K562 (cell line): Measurements from ENCODE around the gene TRAPPC12. TPM values are rescaled to one million over a fixed set of nuclear protein-coding genes. Genes with fewer than 3 reads are reported as not detected.

Experiments used
- ATAC-seq: fragments of 200-7000 bp; cut with Tn5 transposase; 3 replicates; pipeline ENCODE4 v1.9.1; 2020; ENCODE audit warnings: moderate library complexity
- BruUV-seq: library from RNA; stranded (reverse); fragments of 400-500 nt; replicated peaks from 2 replicates; lab custom pipeline; 2021; lab: Mats Ljungman, UMichigan
- CTCF ChIA-PET: fragments of 300-600 bp; formaldehyde crosslinking; extraction: SDS; loops from one replicate; lab custom pipeline; 2021; ENCODE audit warnings: low intra/inter-chr PET ratio; lab: Yijun Ruan, JAX
- POLR2A ChIA-PET: fragments of 300-600, 350-650 bp; sonication (Branson Sonifier 250); formaldehyde crosslinking; extraction: SDS; loops from one replicate; lab custom pipeline; 2021; ENCODE audit warnings: antibody characterized with exemption, inconsistent platforms; lab: Yijun Ruan, JAX
- DNase-seq, 4 experiments: peaks; one replicate each; pipeline versions ENCODE4 v3.0.0 to v3.0.0-alpha.2; 2011 to 2018; ENCODE audit warnings: low spot score in 3 of 4, mixed read lengths in 3 of 4; ENCODE audit errors: extremely low read depth in 1 of 4
- FAIRE-seq: peaks from 2 replicates; lab custom pipeline; 2011; peaks lifted over from hg19 to GRCh38; lab: Jason Lieb, UNC
- H2AFZ ChIP-seq: 2 replicates; pipeline ENCODE4 v1.6.0; 2011; ENCODE audit warnings: low read depth, low read length, control low read depth, inconsistent platforms
- H3K27ac ChIP-seq: fragments of 200-600 bp; 3 replicates; pipeline ENCODE4 v1.8.0; 2011; ENCODE audit warnings: low read depth, mild to moderate bottlenecking, control low read depth, inconsistent platforms, low read length, moderate library complexity, mixed read lengths; ENCODE audit errors: extremely low read depth
- H3K27me3 ChIP-seq, 2 experiments: fragments of 300-600 bp in 1 of 2; 2 replicates in 1 of 2; 3 replicates in 1 of 2; pipeline versions ENCODE4 v1.6.0 to v1.8.0; 2011; ENCODE audit warnings: inconsistent platforms in 2 of 2, low read length in 2 of 2, mild to moderate bottlenecking in 1 of 2, mixed read lengths in 1 of 2, moderate library complexity in 1 of 2; ENCODE audit not compliant: control insufficient read depth in 2 of 2, insufficient read depth in 2 of 2
- H3K36me3 ChIP-seq: fragments of 300-600 bp; 3 replicates; pipeline ENCODE4 v1.8.0; 2011; ENCODE audit warnings: mild to moderate bottlenecking, low read length, inconsistent platforms; ENCODE audit not compliant: control insufficient read depth, insufficient read depth
- H3K4me1 ChIP-seq, 2 experiments: fragments of 200-600 bp in 1 of 2; replicated peaks in 1 of 2; 2 replicates in 1 of 2; 3 replicates in 1 of 2; pipeline versions ENCODE4 v1.5.1 to v1.8.0; 2011; ENCODE audit warnings: inconsistent platforms in 2 of 2, low read length in 2 of 2, mild to moderate bottlenecking in 1 of 2, mixed read lengths in 1 of 2, moderate library complexity in 1 of 2; ENCODE audit not compliant: control insufficient read depth in 2 of 2, insufficient read depth in 2 of 2
- H3K4me2 ChIP-seq: 2 replicates; pipeline ENCODE4 v1.6.1; 2011; ENCODE audit warnings: low read length, control low read depth, inconsistent platforms, mixed read lengths; ENCODE audit not compliant: insufficient read depth
- H3K4me3 ChIP-seq: fragments of 200-600 bp; sonication (generic), shearing (Covaris generic); 2 replicates; pipeline ENCODE4 v1.5.1; 2016; ENCODE audit warnings: control low read depth, inconsistent platforms
- H3K79me2 ChIP-seq: fragments of 200-600 bp; 3 replicates; pipeline ENCODE4 v1.8.0; 2011; ENCODE audit warnings: low read length, inconsistent platforms; ENCODE audit not compliant: control insufficient read depth, insufficient read depth
- H3K9ac ChIP-seq, 2 experiments: 2 replicates each; pipeline versions ENCODE4 v1.6.0 to v1.6.1; 2011; ENCODE audit warnings: low read depth in 2 of 2, low read length in 2 of 2, control low read depth in 1 of 2, inconsistent platforms in 1 of 2, mild to moderate bottlenecking in 1 of 2, mixed read lengths in 1 of 2; ENCODE audit not compliant: insufficient read depth in 1 of 2
- H3K9me1 ChIP-seq: one replicate; pipeline ENCODE4 v1.6.0; 2011; ENCODE audit warnings: inconsistent platforms, mild to moderate bottlenecking, low read length, moderate library complexity; ENCODE audit not compliant: control insufficient read depth, insufficient read depth
- H3K9me3 ChIP-seq: replicated peaks from 2 replicates; pipeline ENCODE4 v1.5.1; 2011; ENCODE audit warnings: low read depth, low read length, inconsistent platforms; ENCODE audit not compliant: control insufficient read depth, insufficient read depth
- H4K20me1 ChIP-seq: replicated peaks from 2 replicates; pipeline ENCODE4 v1.6.1; 2011; ENCODE audit warnings: low read length, inconsistent platforms, mixed read lengths; ENCODE audit not compliant: control insufficient read depth, insufficient read depth
- ARID2 ChIP-seq: fragments of 450-650 bp; IDR thresholded peaks from 2 replicates; pipeline ENCODE4 v1.6.1; 2017; ENCODE audit warnings: antibody characterized with exemption, mild to moderate bottlenecking
- ETS2 ChIP-seq: IDR thresholded peaks from 2 replicates; pipeline ENCODE4 v1.6.1; 2016; ENCODE audit warnings: borderline replicate concordance, missing genetic modification characterization, mild to moderate bottlenecking, moderate library complexity, missing compliant biosample characterization; ENCODE audit not compliant: poor library complexity, severe bottlenecking
- ETV5 ChIP-seq: sonication (generic); formaldehyde crosslinking; IDR thresholded peaks from 2 replicates; pipeline ENCODE4 v1.4.0; 2020; ENCODE audit warnings: low read depth, mild to moderate bottlenecking, missing genetic modification reagents
- MCM3 ChIP-seq: fragments of 450-650 bp; IDR thresholded peaks from 2 replicates; pipeline ENCODE4 v1.6.1; 2016
- PCBP1 ChIP-seq: fragments of 200-400 bp; formaldehyde crosslinking; IDR thresholded peaks from 2 replicates; pipeline ENCODE4 v1.6.1; 2018; ENCODE audit warnings: mild to moderate bottlenecking, low read depth, low read length; ENCODE audit not compliant: poor library complexity, severe bottlenecking
- ZNF175 ChIP-seq: fragments of 200-800 bp; sonication (Bioruptor generic); IDR thresholded peaks from 2 replicates; pipeline ENCODE4 v1.6.1; 2016; ENCODE audit warnings: low read depth, mild to moderate bottlenecking, missing genetic modification characterization, missing compliant biosample characterization
- ZNF274 ChIP-seq: IDR thresholded peaks from 2 replicates; pipeline ENCODE4 v1.6.1; 2011; ENCODE audit warnings: low read depth, mild to moderate bottlenecking, low read length, moderate library complexity, borderline replicate concordance
- ZNF586 ChIP-seq: fragments of 450-650 bp; formaldehyde crosslinking; conservative IDR thresholded peaks from 2 replicates; pipeline ENCODE4 v1.4.0; 2020; ENCODE audit warnings: mild to moderate bottlenecking, moderate library complexity
- ZNF77 ChIP-seq: fragments of 250-450 bp; sonication (Bioruptor Pico); IDR thresholded peaks from 2 replicates; pipeline ENCODE4 v1.5.0; 2020
- WGBS: fragments of 100-300 bp; shearing (Covaris generic); methylation state at CpG from one replicate; pipeline ENCODE4 v1.1.6; 2016; ENCODE audit warnings: low coverage, mixed read lengths; ENCODE audit not compliant: insufficient coverage; ENCODE audit errors: missing lambda C conversion rate; 5-methylcytosine and 5-hydroxymethylcytosine counted together
- in situ Hi-C: fragments of 300-500 bp; cut with MboI; formaldehyde crosslinking; loops from 4 replicates; pipeline ENCODE4 v1.15.0; 2018; ENCODE audit warnings: inconsistent platforms, mixed read lengths
- intact Hi-C: fragments of 100-400 bp; cut with micrococcal nuclease; formaldehyde crosslinking; loops from 2 replicates; pipeline ENCODE4 v1.14.2; 2022
- polyA plus RNA-seq, 8 experiments: library from polyadenylated mRNA; depleted of rRNA in 4 of 8; stranded (reverse) in 5 of 8; unstranded in 3 of 8; fragments of >200 nt; fragmentation: Nextera tagmentation in 2 of 8; fragmentation: Illumina TruSeq in 1 of 8; extraction: Ambion mirVana in 2 of 8; extraction: Trizol in 1 of 8; gene quantifications; 2 replicates each; pipeline versions ENCODE4 v1.2.1 to v1.2.3, GENCODE V29; 2011 to 2014; ENCODE audit warnings: inconsistent platforms in 1 of 8, missing spikeins in 1 of 8
- total RNA-seq, 7 experiments: library from RNA; depleted of rRNA in 6 of 7; stranded (reverse); fragments of >200 nt in 6 of 7; fragmentation: Illumina TruSeq in 2 of 7; extraction: Trizol in 2 of 7; gene quantifications; 2 replicates each; pipeline versions ENCODE4 v1.2.1 to v1.2.3, GENCODE V29; 2011 to 2021; ENCODE audit warnings: low replicate concordance in 1 of 7
- TF ChIP-seq, protein P1 (sequence below): fragments of 450-650 bp; IDR thresholded peaks from 2 replicates; pipeline ENCODE4 v1.6.1; 2016; ENCODE audit warnings: mild to moderate bottlenecking, moderate library complexity

The TRAPPC12 gene
- total and polyA plus RNA-seq, 9 of the 15 experiments (the other 6 are each of a cell fraction or from before 2014, with no cell fraction given): 8.0 to 75.2 (median 39.1) TPM

DNA sequence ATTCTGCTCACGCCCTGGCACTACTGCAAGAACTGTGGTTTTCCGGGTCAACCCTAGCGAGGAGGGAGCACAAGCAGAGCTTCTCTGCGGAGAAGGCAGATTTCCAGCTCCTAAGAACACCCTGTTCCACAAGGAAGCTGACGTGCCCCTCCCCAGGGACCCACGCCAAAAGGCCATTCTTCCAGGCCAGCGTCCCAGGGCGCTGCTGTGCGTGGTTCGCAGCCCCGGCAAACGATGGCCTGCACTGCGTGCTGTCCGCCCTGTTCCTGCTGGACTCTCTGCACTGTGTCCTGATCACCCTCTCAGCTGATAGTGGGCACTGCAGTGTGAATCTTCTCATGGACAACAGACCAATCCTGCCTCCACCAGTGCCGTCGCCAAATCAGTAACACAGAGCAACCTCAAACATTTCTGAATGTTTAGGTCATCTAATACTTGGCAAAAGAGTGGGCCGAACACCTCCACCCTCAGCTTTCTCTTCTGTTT lies 90.7 kb downstream of the TRAPPC12 start:
- FAIRE-seq (no peak), ATAC-seq (no peak), DNase-seq (no peak)
- H2AFZ ChIP-seq: no peak overlapping the region
- POLR2A ChIA-PET: interaction anchor here (0.8 kb wide), 1 partner anchor 10 kb away, joined by 3 read pairs; no protein-coding TSS in a partner anchor
- H3K4me1 ChIP-seq: no peaks in the 10 kb centered on the region
- no peak overlapping the region for H3K4me3 ChIP-seq
- WGBS: 93% methylated on average over 17 of the region's 17 CpGs
- no peak overlapping the region for H3K27ac ChIP-seq
- no TSS peak for BruUV-seq
- no peak overlapping the region for H3K4me2 ChIP-seq
- CTCF ChIA-PET: no interaction called here
- 0 out of 2 replicates have a peak, but pooled peaks cover 4% of the 10 kb centered on the region for H4K20me1 ChIP-seq
- H3K9ac ChIP-seq: 0 out of 4 replicates have a peak overlapping the region, but pooled peaks of 1 of the 2 experiments have one; percentile 10
- H3K9me1 ChIP-seq: peaks cover 5% of the 10 kb centered on the region
- intact Hi-C loops (no loop called here), in situ Hi-C loops (no loop called here)
- H3K79me2 ChIP-seq: no peaks in the 10 kb centered on the region
- no peaks in the 10 kb centered on the region for H3K9me3 ChIP-seq
- peaks cover 79% of the 10 kb centered on the region; the same call in 1 of the 3 replicates for H3K36me3 ChIP-seq
- no peaks in the 10 kb centered on the region for H3K27me3 ChIP-seq
- TF ChIP-seq ZNF586 (no peak), MCM3 (no peak), ARID2 (no peak), ZNF175 (CRISPR knock-in tag) (no peak), PCBP1 (no peak), ETV5 (CRISPR knock-in tag) (no peak), ZNF274 (no peak), ZNF77 (CRISPR knock-in tag) (no peak), ETS2 (tag) (no peak)
- TF ChIP-seq, protein P1, sequence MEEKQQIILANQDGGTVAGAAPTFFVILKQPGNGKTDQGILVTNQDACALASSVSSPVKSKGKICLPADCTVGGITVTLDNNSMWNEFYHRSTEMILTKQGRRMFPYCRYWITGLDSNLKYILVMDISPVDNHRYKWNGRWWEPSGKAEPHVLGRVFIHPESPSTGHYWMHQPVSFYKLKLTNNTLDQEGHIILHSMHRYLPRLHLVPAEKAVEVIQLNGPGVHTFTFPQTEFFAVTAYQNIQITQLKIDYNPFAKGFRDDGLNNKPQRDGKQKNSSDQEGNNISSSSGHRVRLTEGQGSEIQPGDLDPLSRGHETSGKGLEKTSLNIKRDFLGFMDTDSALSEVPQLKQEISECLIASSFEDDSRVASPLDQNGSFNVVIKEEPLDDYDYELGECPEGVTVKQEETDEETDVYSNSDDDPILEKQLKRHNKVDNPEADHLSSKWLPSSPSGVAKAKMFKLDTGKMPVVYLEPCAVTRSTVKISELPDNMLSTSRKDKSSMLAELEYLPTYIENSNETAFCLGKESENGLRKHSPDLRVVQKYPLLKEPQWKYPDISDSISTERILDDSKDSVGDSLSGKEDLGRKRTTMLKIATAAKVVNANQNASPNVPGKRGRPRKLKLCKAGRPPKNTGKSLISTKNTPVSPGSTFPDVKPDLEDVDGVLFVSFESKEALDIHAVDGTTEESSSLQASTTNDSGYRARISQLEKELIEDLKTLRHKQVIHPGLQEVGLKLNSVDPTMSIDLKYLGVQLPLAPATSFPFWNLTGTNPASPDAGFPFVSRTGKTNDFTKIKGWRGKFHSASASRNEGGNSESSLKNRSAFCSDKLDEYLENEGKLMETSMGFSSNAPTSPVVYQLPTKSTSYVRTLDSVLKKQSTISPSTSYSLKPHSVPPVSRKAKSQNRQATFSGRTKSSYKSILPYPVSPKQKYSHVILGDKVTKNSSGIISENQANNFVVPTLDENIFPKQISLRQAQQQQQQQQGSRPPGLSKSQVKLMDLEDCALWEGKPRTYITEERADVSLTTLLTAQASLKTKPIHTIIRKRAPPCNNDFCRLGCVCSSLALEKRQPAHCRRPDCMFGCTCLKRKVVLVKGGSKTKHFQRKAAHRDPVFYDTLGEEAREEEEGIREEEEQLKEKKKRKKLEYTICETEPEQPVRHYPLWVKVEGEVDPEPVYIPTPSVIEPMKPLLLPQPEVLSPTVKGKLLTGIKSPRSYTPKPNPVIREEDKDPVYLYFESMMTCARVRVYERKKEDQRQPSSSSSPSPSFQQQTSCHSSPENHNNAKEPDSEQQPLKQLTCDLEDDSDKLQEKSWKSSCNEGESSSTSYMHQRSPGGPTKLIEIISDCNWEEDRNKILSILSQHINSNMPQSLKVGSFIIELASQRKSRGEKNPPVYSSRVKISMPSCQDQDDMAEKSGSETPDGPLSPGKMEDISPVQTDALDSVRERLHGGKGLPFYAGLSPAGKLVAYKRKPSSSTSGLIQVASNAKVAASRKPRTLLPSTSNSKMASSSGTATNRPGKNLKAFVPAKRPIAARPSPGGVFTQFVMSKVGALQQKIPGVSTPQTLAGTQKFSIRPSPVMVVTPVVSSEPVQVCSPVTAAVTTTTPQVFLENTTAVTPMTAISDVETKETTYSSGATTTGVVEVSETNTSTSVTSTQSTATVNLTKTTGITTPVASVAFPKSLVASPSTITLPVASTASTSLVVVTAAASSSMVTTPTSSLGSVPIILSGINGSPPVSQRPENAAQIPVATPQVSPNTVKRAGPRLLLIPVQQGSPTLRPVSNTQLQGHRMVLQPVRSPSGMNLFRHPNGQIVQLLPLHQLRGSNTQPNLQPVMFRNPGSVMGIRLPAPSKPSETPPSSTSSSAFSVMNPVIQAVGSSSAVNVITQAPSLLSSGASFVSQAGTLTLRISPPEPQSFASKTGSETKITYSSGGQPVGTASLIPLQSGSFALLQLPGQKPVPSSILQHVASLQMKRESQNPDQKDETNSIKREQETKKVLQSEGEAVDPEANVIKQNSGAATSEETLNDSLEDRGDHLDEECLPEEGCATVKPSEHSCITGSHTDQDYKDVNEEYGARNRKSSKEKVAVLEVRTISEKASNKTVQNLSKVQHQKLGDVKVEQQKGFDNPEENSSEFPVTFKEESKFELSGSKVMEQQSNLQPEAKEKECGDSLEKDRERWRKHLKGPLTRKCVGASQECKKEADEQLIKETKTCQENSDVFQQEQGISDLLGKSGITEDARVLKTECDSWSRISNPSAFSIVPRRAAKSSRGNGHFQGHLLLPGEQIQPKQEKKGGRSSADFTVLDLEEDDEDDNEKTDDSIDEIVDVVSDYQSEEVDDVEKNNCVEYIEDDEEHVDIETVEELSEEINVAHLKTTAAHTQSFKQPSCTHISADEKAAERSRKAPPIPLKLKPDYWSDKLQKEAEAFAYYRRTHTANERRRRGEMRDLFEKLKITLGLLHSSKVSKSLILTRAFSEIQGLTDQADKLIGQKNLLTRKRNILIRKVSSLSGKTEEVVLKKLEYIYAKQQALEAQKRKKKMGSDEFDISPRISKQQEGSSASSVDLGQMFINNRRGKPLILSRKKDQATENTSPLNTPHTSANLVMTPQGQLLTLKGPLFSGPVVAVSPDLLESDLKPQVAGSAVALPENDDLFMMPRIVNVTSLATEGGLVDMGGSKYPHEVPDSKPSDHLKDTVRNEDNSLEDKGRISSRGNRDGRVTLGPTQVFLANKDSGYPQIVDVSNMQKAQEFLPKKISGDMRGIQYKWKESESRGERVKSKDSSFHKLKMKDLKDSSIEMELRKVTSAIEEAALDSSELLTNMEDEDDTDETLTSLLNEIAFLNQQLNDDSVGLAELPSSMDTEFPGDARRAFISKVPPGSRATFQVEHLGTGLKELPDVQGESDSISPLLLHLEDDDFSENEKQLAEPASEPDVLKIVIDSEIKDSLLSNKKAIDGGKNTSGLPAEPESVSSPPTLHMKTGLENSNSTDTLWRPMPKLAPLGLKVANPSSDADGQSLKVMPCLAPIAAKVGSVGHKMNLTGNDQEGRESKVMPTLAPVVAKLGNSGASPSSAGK: no peak
